ENCODE results near the gene SMIM13.

- no peak for TF ChIP-seq POLR2A (IDR thresholded peaks at IDR 0.05; ENCODE audit: low read depth, low read length)
- no peak for TF ChIP-seq SPI1 (IDR thresholded peaks at IDR 0.05; ENCODE audit: low read depth, low read length)
Measured at GRCh38 chr6:11141295-11141694, 47.7 kb downstream of the SMIM13 start.

Data from GM12891 (cell line).